ENCODE measurements around the gene CUBN.

DNA sequence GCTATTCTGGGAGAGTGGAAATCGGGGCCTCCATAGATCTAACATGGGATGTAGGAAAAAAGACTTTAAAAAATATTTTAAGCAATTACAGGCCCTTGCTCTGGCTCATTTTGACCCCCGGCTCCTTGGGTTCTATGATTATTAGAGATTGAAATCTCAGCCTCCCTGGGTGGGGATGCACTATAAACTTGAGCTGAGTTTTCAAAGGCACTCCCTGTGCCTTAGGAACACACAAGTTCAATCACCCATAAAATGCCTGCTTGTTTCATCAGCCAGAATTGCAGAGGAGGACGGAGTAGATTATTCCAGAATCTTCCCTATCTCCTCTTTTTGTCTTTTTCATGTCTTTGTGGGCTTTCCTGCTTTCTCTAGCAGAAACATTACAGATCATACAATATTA lies 145.4 kb downstream of the CUBN start:
- TF ChIP-seq, protein P1, sequence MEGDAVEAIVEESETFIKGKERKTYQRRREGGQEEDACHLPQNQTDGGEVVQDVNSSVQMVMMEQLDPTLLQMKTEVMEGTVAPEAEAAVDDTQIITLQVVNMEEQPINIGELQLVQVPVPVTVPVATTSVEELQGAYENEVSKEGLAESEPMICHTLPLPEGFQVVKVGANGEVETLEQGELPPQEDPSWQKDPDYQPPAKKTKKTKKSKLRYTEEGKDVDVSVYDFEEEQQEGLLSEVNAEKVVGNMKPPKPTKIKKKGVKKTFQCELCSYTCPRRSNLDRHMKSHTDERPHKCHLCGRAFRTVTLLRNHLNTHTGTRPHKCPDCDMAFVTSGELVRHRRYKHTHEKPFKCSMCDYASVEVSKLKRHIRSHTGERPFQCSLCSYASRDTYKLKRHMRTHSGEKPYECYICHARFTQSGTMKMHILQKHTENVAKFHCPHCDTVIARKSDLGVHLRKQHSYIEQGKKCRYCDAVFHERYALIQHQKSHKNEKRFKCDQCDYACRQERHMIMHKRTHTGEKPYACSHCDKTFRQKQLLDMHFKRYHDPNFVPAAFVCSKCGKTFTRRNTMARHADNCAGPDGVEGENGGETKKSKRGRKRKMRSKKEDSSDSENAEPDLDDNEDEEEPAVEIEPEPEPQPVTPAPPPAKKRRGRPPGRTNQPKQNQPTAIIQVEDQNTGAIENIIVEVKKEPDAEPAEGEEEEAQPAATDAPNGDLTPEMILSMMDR (IDR thresholded peaks at IDR 0.05; ENCODE audit: insufficient read depth, low read length), result no peak
- TF ChIP-seq POLR2AphosphoS5 (IDR thresholded peaks at IDR 0.05; ENCODE audit: low read depth), result no peak
